Esophagus muscularis mucosa (tissue), 4 donors: Measurements from ENCODE around the gene CCDC3. TPM values are rescaled to one million over a fixed set of nuclear protein-coding genes. Genes with fewer than 3 reads are reported as not detected.

Experiments used
- DNase-seq: peaks from one replicate; pipeline ENCODE4 v3.0.0-alpha.2; 2017; ENCODE audit errors: extremely low spot score
- H3K27ac ChIP-seq, 4 donors: fragments of 200-600 bp; sonication (generic); replicated peaks in 1 of 4; 1 replicate in 3 of 4; 2 replicates in 1 of 4; pipeline ENCODE4 v1.5.1; 2016 to 2019; ENCODE audit warnings: mild to moderate bottlenecking in 1 of 4
- H3K27me3 ChIP-seq, 4 donors: fragments of 200-600 bp; sonication (generic); one replicate each; pipeline versions ENCODE4 v1.5.1 to v1.6.0; 2016 to 2019
- H3K36me3 ChIP-seq, 4 donors: fragments of 200-600 bp; sonication (generic); one replicate each; pipeline ENCODE4 v1.5.1; 2016 to 2019
- H3K4me1 ChIP-seq, 4 donors: fragments of 200-600 bp; sonication (generic); one replicate each; pipeline ENCODE4 v1.5.1; 2016 to 2019
- H3K4me3 ChIP-seq, 4 donors: fragments of 200-600 bp; sonication (generic); 1 replicate in 2 of 4; 2 replicates in 2 of 4; pipeline ENCODE4 v1.5.1; 2016 to 2019; ENCODE audit warnings: mild to moderate bottlenecking in 4 of 4, moderate library complexity in 1 of 4
- H3K9me3 ChIP-seq, 4 donors: fragments of 200-600 bp; sonication (generic); 1 replicate in 3 of 4; 2 replicates in 1 of 4; pipeline ENCODE4 v1.5.1; 2016 to 2019
- EP300 ChIP-seq: sonication (generic); formaldehyde crosslinking; IDR thresholded peaks from one replicate; pipeline ENCODE4 v1.6.1; 2017; ENCODE audit warnings: antibody characterized with exemption
- POLR2A ChIP-seq: fragments of 450-650 bp; IDR thresholded peaks from one replicate; pipeline ENCODE4 v1.6.1; 2017; ENCODE audit warnings: antibody characterized with exemption, moderate library complexity, mild to moderate bottlenecking, low read depth
- POLR2AphosphoS5 ChIP-seq, 2 donors: sonication (generic); formaldehyde crosslinking; IDR thresholded peaks; one replicate each; pipeline ENCODE4 v1.6.1; 2017; ENCODE audit warnings: antibody characterized with exemption in 2 of 2
- WGBS: methylation state at CpG from one replicate; pipeline ENCODE4 v1.1.5; 2018; 5-methylcytosine and 5-hydroxymethylcytosine counted together
- intact Hi-C: fragments of 100-400 bp; cut with DNase I; formaldehyde crosslinking; loops from one replicate; pipeline ENCODE4 v1.15.1; 2023
- total RNA-seq, 4 donors: library from RNA; depleted of rRNA; stranded (reverse); fragments of >200 nt; gene quantifications; one replicate each; pipeline versions ENCODE4 v1.1.0 to v1.2.1, GENCODE V29; 2016
- TF ChIP-seq, protein P1 (sequence below), 3 experiments: fragments of 200-600 bp in 2 of 3; fragments of 450-650 bp in 1 of 3; sonication (generic) in 2 of 3; IDR thresholded peaks; one replicate each; pipeline ENCODE4 v1.5.1; 2017 to 2019; ENCODE audit warnings: antibody characterized with exemption in 3 of 3, mild to moderate bottlenecking in 2 of 3, moderate library complexity in 1 of 3

The CCDC3 gene
- total RNA-seq, 4 donors from 2014 or later: 23.7 to 79.1 (median 44.3) TPM

- no peak for TF ChIP-seq POLR2AphosphoS5 (IDR thresholded peaks at IDR 0.05)
- TF ChIP-seq EP300: no peak
- no peak for TF ChIP-seq POLR2A
- TF ChIP-seq, protein P1, sequence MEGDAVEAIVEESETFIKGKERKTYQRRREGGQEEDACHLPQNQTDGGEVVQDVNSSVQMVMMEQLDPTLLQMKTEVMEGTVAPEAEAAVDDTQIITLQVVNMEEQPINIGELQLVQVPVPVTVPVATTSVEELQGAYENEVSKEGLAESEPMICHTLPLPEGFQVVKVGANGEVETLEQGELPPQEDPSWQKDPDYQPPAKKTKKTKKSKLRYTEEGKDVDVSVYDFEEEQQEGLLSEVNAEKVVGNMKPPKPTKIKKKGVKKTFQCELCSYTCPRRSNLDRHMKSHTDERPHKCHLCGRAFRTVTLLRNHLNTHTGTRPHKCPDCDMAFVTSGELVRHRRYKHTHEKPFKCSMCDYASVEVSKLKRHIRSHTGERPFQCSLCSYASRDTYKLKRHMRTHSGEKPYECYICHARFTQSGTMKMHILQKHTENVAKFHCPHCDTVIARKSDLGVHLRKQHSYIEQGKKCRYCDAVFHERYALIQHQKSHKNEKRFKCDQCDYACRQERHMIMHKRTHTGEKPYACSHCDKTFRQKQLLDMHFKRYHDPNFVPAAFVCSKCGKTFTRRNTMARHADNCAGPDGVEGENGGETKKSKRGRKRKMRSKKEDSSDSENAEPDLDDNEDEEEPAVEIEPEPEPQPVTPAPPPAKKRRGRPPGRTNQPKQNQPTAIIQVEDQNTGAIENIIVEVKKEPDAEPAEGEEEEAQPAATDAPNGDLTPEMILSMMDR (IDR thresholded peaks at IDR 0.05): no peak
- 81% methylated on average over 3 of the region's 3 CpGs for WGBS
- intact Hi-C loops: no loop called here
- no peak for DNase-seq
- H3K9me3 ChIP-seq: no peaks in the 10 kb centered on the region
- no peaks in the 10 kb centered on the region for H3K36me3 ChIP-seq
- H3K27me3 ChIP-seq: no peaks in the 10 kb centered on the region
- H3K4me3 ChIP-seq: no peak overlapping the region
- peaks cover 0 to 44% (median 31%) of the 10 kb centered on the region in 4 donors for H3K4me1 ChIP-seq
- no peak overlapping the region for H3K27ac ChIP-seq
These were observed 124.4 kb downstream of the CCDC3 start for GRCh38 chr10:12877150-12877549.

- DNase-seq: no peak
- WGBS: 82% methylated on average over 3 of the region's 5 CpGs
- H3K4me1 ChIP-seq: peaks cover 0 to 44% (median 31%) of the 10 kb centered on the region in 4 donors
- H3K9me3 ChIP-seq: no peaks in the 10 kb centered on the region
- H3K27me3 ChIP-seq: no peaks in the 10 kb centered on the region
- no peak overlapping the region for H3K4me3 ChIP-seq
- H3K36me3 ChIP-seq: no peaks in the 10 kb centered on the region
- TF ChIP-seq EP300: no peak
- no peak for TF ChIP-seq POLR2AphosphoS5 (IDR thresholded peaks at IDR 0.05)
- no peak for TF ChIP-seq POLR2A
- TF ChIP-seq, protein P1 (IDR thresholded peaks at IDR 0.05): no peak
- intact Hi-C loops: no loop called here
- H3K27ac ChIP-seq: no peak overlapping the region
These were observed 125.2 kb downstream of the CCDC3 start for GRCh38 chr10:12876266-12876665.

- DNase-seq: no peak
- WGBS: 53% methylated on average over 5 of the region's 5 CpGs
- Histone ChIP-seq H3K4me3 (no peak overlapping the region), H3K36me3 (no peaks in the 10 kb centered on the region), H3K27ac (peak overlapping the region in 1 of 4 donors; percentile 4), H3K9me3 (no peaks in the 10 kb centered on the region), H3K4me1 (peaks cover 0 to 35% (median 23%) of the 10 kb centered on the region in 4 donors), H3K27me3 (no peaks in the 10 kb centered on the region)
- intact Hi-C loops: no loop called here
- TF ChIP-seq POLR2A (no peak), POLR2AphosphoS5 (IDR thresholded peaks at IDR 0.05) (no peak), EP300 (no peak)
- TF ChIP-seq, protein P1 (IDR thresholded peaks at IDR 0.05): no peak
These were observed 126.4 kb downstream of the CCDC3 start for GRCh38 chr10:12875100-12875499.

GRCh38 chr10:12874501-12874900, 127.0 kb downstream of the CCDC3 start:
- no peak for DNase-seq
- no peak for TF ChIP-seq POLR2A
- TF ChIP-seq POLR2AphosphoS5 (IDR thresholded peaks at IDR 0.05): no peak
- no peak for TF ChIP-seq EP300
- TF ChIP-seq, protein P1 (IDR thresholded peaks at IDR 0.05): no peak
- Histone ChIP-seq H3K27me3 (no peaks in the 10 kb centered on the region), H3K9me3 (no peaks in the 10 kb centered on the region), H3K4me3 (no peak overlapping the region), H3K36me3 (no peaks in the 10 kb centered on the region), H3K27ac (no peak overlapping the region), H3K4me1 (peaks cover 0 to 33% (median 22%) of the 10 kb centered on the region in 4 donors)
- intact Hi-C loops: no loop called here
- WGBS: 94% methylated on average over 6 of the region's 6 CpGs

GRCh38 chr10:12873172-12873571, 128.3 kb downstream of the CCDC3 start:
- TF ChIP-seq POLR2A (no peak), POLR2AphosphoS5 (IDR thresholded peaks at IDR 0.05) (no peak), EP300 (no peak)
- TF ChIP-seq, protein P1 (IDR thresholded peaks at IDR 0.05): no peak
- intact Hi-C loops: no loop called here
- 44% methylated on average over 8 of the region's 8 CpGs for WGBS

More at GRCh38 chr10:12873172-12873571, 128.3 kb downstream of the CCDC3 start:
- Histone ChIP-seq H3K27ac (no peak overlapping the region), H3K4me3 (no peak overlapping the region), H3K27me3 (no peaks in the 10 kb centered on the region), H3K9me3 (no peaks in the 10 kb centered on the region), H3K4me1 (peaks cover 0 to 33% (median 22%) of the 10 kb centered on the region in 4 donors), H3K36me3 (no peaks in the 10 kb centered on the region)
- DNase-seq: no peak
